Ramos (cell line): ENCODE measurements around the gene KIAA1328.

Experiments
- in situ Hi-C: fragments of 300-500 bp; cut with MboI; formaldehyde crosslinking; loops from one replicate; pipeline ENCODE4 v1.14.3; 2022; ENCODE audit warnings: low sequenced_read_pairs; ENCODE audit not compliant: unreplicated experiment

Gene KIAA1328

GRCh38 chr18:37180086-37180485 is 351.2 kb downstream of the KIAA1328 start:
- in situ Hi-C loops, result loop anchor here (25.0 kb wide), 1 partner anchor 107 kb away; no protein-coding TSS in a partner anchor

- in situ Hi-C loops, result loop anchor here (25.0 kb wide), 1 partner anchor 105 kb away; no protein-coding TSS in a partner anchor
Observed at GRCh38 chr18:37182340-37183135, 353.6 kb downstream of the KIAA1328 start.

- in situ Hi-C loops, result loop anchor here (25.0 kb wide), 1 partner anchor 103 kb away; no protein-coding TSS in a partner anchor
Observed at GRCh38 chr18:37184209-37184868, 355.4 kb downstream of the KIAA1328 start.

GRCh38 chr18:37188016-37188791 is 359.3 kb downstream of the KIAA1328 start:
- in situ Hi-C loops, result loop anchor here (25.0 kb wide), 1 partner anchor 99 kb away; no protein-coding TSS in a partner anchor

GRCh38 chr18:37199741-37200140 is 370.8 kb downstream of the KIAA1328 start:
- in situ Hi-C loops, result loop anchor here (25.0 kb wide), 1 partner anchor 88 kb away; no protein-coding TSS in a partner anchor

GRCh38 chr18:37207343-37207742 is 378.4 kb downstream of the KIAA1328 start:
- in situ Hi-C loops, result no loop called here

- in situ Hi-C loops, result no loop called here
Observed at GRCh38 chr18:37210781-37211180, 381.9 kb downstream of the KIAA1328 start.

- in situ Hi-C loops, result no loop called here
Observed at GRCh38 chr18:37218022-37218590, 389.2 kb downstream of the KIAA1328 start.

- in situ Hi-C loops, result no loop called here
Observed at GRCh38 chr18:37219257-37219656, 390.3 kb downstream of the KIAA1328 start.

- in situ Hi-C loops, result no loop called here
Observed at GRCh38 chr18:37222354-37222998, 393.5 kb downstream of the KIAA1328 start.

- in situ Hi-C loops, result no loop called here
Observed at GRCh38 chr18:37222999-37223378, 394.1 kb downstream of the KIAA1328 start.

- in situ Hi-C loops, result no loop called here
Observed at GRCh38 chr18:37225279-37225678, 396.4 kb downstream of the KIAA1328 start.

GRCh38 chr18:37230768-37231167 is 401.8 kb downstream of the KIAA1328 start:
- in situ Hi-C loops, result no loop called here

GRCh38 chr18:37231251-37231650 is 402.3 kb downstream of the KIAA1328 start:
- in situ Hi-C loops, result no loop called here

- in situ Hi-C loops, result no loop called here
Observed at GRCh38 chr18:37235583-37235982, 406.7 kb downstream of the KIAA1328 start.

- in situ Hi-C loops, result no loop called here
Observed at GRCh38 chr18:37238282-37239108, 409.6 kb downstream of the KIAA1328 start.

- in situ Hi-C loops, result no loop called here
Observed at GRCh38 chr18:37242091-37242490, 413.2 kb downstream of the KIAA1328 start.

GRCh38 chr18:37242826-37243560 is 414.1 kb downstream of the KIAA1328 start:
- in situ Hi-C loops, result no loop called here
